BLaER1 (cell line): ENCODE measurements around the gene SLC1A1.
"Not testable (repeated sequence)": the region's sequence is repeated elsewhere in the genome, so short reads cannot be mapped to it uniquely, and the experiment has no call there.

ENCODE experiments used
- H3K27ac ChIP-seq: shearing (Covaris generic); formaldehyde crosslinking; 2 replicates; pipeline ENCODE4 v1.8.1; 2022
- H3K27me3 ChIP-seq: shearing (Covaris generic); formaldehyde crosslinking; 2 replicates; pipeline ENCODE4 v1.8.1; 2022
- H3K36me3 ChIP-seq: shearing (Covaris generic); formaldehyde crosslinking; 2 replicates; pipeline ENCODE4 v1.8.1; 2022
- H3K4me1 ChIP-seq: shearing (Covaris generic); formaldehyde crosslinking; 2 replicates; pipeline ENCODE4 v1.8.1; 2022
- H3K4me2 ChIP-seq: shearing (Covaris generic); formaldehyde crosslinking; 2 replicates; pipeline ENCODE4 v1.8.1; 2022
- H3K4me3 ChIP-seq: shearing (Covaris generic); formaldehyde crosslinking; 2 replicates; pipeline ENCODE4 v1.8.1; 2022
- H3K9ac ChIP-seq: shearing (Covaris generic); formaldehyde crosslinking; 2 replicates; pipeline ENCODE4 v1.8.1; 2022
- H3K9me3 ChIP-seq: shearing (Covaris generic); formaldehyde crosslinking; 2 replicates; pipeline ENCODE4 v1.8.1; 2022
- H4K20me1 ChIP-seq: shearing (Covaris generic); formaldehyde crosslinking; 2 replicates; pipeline ENCODE4 v1.8.1; 2022
- Cebpa-rat ChIP-seq: shearing (Covaris generic); IDR thresholded peaks from 2 replicates; pipeline ENCODE4 v1.8.1; 2022

Gene SLC1A1

DNA sequence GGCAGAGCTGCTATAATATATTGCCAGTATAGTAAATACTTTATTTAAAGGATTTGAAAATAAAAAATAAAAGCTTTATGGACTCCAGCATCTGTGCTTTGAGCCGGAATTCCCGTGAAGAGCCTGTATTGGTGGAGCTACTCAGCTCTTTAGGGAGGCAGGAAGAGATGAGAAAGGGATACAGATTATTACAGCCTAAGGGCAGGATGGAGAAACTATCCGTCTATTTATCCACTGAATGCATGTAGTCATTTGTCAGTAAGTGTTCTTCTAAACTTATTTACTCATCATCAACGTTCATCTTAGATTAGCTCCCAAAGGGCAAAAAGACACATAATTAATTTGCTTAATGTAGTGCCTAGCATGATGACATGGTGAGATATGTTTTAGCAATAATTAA, 48.4 kb downstream of the SLC1A1 start:
- peaks cover 11% of the 10 kb centered on the region for H3K9me3 ChIP-seq
- no peaks in the 10 kb centered on the region for H3K27me3 ChIP-seq
- TF ChIP-seq Cebpa-rat = no peak
- no peaks in the 10 kb centered on the region for H3K4me1 ChIP-seq
- no peak overlapping the region for H3K9ac ChIP-seq
- H3K27ac ChIP-seq = no peak overlapping the region
- H3K4me2 ChIP-seq = no peak overlapping the region
- H4K20me1 ChIP-seq = no peaks in the 10 kb centered on the region
- no peaks in the 10 kb centered on the region for H3K36me3 ChIP-seq
- H3K4me3 ChIP-seq = no peak overlapping the region

DNA sequence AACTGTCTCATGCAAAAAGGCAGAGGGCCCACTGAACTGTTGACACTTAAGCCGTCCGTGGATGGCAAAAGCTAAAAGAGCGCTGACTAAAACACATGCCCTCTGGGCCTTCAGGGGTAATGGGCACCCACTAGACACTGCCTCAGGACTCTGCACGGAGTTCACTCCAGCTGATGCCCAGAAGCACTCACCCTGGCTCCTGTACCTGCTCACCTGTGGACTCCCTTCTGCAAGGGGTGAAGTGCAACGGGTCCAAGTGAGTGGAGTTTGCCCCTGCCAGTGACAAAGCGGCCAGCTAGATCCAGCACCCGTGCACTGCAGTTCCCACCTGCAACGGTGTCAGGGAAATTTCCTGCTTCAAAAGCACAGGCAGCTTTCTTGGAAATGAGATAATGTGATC, 50.2 kb downstream of the SLC1A1 start:
- no peak overlapping the region for H3K27ac ChIP-seq
- H3K9ac ChIP-seq = no peak overlapping the region
- H3K9me3 ChIP-seq = peaks cover 11% of the 10 kb centered on the region
- no peaks in the 10 kb centered on the region for H3K36me3 ChIP-seq
- no peaks in the 10 kb centered on the region for H4K20me1 ChIP-seq
- no peaks in the 10 kb centered on the region for H3K4me1 ChIP-seq
- no peaks in the 10 kb centered on the region for H3K27me3 ChIP-seq
- no peak overlapping the region for H3K4me2 ChIP-seq
- TF ChIP-seq Cebpa-rat = no peak
- H3K4me3 ChIP-seq = no peak overlapping the region

DNA sequence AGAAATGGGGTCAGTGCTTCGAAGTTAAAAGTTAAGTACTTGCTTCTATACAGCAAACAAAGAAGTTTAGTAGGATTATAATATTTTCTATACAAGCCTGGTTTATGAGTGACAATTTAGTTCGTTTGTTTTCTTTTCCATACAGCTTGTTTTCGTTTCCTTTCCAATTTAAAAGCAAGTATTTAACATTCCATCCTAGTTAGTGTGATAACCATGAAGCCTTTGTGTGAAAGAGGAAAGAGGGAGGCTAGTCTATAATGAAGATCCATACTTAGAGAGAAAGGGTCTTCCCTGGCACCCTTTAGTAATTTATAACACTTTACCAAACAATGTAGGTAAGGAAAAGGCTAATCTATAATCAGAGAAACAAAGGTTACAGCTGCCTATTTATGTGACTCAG, 51.0 kb downstream of the SLC1A1 start:
- Histone ChIP-seq H3K9me3 (peaks cover 11% of the 10 kb centered on the region), H3K27me3 (no peaks in the 10 kb centered on the region), H3K4me3 (no peak overlapping the region), H3K27ac (no peak overlapping the region), H4K20me1 (no peaks in the 10 kb centered on the region), H3K4me2 (no peak overlapping the region), H3K4me1 (no peaks in the 10 kb centered on the region), H3K9ac (no peak overlapping the region), H3K36me3 (no peaks in the 10 kb centered on the region)
- no peak for TF ChIP-seq Cebpa-rat

DNA sequence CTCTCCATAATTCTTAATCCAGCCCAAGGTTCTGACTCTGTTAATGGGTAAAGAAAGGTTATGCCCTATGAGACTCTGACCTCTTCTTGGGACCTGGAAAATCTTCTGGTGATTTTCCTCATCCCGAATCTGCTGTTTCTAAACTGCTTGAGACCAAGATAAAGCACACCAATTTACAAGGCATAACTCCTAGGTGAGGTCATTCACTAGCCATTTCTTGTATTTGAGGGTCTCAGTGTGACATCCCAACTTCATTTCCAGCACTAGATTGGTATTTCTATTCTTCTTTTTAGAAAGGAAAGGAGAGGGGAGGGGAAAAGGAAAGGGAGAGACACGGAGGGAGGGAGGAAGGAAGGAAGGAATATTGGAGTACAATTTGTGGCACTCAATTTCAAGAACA, 51.6 kb downstream of the SLC1A1 start:
- H3K27ac ChIP-seq = no peak overlapping the region
- H3K9me3 ChIP-seq = peaks cover 11% of the 10 kb centered on the region
- no peak overlapping the region for H3K4me3 ChIP-seq

DNA sequence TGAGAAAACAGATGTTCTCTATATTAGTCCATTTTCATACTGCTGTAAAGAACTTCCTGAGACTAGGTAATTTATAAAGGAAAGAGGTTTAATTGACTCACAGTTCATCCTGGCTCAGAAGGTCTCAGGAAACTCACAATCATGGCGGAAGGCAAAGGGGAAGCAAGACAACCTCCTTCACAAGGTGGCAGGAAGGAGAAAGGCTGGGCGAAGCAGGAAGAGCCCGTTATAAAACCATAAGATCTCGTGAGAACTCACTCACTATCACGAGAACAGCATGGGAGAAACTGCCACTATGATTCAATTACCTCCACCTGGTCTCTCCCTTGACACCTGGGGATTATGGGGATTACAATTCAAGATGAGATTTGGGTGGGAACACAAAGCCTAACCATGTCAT, 54.4 kb downstream of the SLC1A1 start:
- H4K20me1 ChIP-seq, H3K4me3 ChIP-seq, H3K4me2 ChIP-seq, H3K27me3 ChIP-seq, H3K4me1 ChIP-seq, H3K9ac ChIP-seq, H3K36me3 ChIP-seq, H3K27ac ChIP-seq, H3K9me3 ChIP-seq: not testable (repeated sequence)

More for the DNA sequence above, 51.6 kb downstream of the SLC1A1 start:
- Histone ChIP-seq H3K4me1 (no peaks in the 10 kb centered on the region), H3K9ac (no peak overlapping the region), H3K27me3 (no peaks in the 10 kb centered on the region), H3K36me3 (no peaks in the 10 kb centered on the region), H4K20me1 (no peaks in the 10 kb centered on the region), H3K4me2 (no peak overlapping the region)
- TF ChIP-seq Cebpa-rat = no peak

DNA sequence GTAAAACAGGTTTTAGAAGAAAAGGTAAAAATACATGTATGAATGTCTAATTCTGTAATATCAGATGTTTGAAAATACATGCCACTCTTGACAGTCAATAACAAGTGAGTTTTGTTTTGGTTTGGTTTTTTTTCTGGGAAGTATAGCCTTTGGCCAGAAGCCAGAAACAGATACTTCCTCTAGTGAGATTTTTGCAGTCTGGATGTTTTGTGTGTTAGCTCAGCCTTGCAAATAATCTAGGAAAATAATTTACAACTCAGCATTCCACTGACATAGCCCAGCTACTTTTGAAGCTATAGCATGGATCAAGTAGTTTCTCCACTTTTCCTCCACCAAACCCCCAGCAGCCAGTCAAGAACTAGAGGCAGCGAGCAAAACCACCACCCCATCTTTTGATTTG, 56.7 kb downstream of the SLC1A1 start:
- Histone ChIP-seq H3K9ac (no peak overlapping the region), H3K4me1 (no peaks in the 10 kb centered on the region), H3K9me3 (no peaks in the 10 kb centered on the region), H4K20me1 (no peaks in the 10 kb centered on the region), H3K27me3 (no peaks in the 10 kb centered on the region), H3K4me2 (no peak overlapping the region), H3K4me3 (no peak overlapping the region), H3K27ac (no peak overlapping the region), H3K36me3 (no peaks in the 10 kb centered on the region)
- TF ChIP-seq Cebpa-rat = no peak

DNA sequence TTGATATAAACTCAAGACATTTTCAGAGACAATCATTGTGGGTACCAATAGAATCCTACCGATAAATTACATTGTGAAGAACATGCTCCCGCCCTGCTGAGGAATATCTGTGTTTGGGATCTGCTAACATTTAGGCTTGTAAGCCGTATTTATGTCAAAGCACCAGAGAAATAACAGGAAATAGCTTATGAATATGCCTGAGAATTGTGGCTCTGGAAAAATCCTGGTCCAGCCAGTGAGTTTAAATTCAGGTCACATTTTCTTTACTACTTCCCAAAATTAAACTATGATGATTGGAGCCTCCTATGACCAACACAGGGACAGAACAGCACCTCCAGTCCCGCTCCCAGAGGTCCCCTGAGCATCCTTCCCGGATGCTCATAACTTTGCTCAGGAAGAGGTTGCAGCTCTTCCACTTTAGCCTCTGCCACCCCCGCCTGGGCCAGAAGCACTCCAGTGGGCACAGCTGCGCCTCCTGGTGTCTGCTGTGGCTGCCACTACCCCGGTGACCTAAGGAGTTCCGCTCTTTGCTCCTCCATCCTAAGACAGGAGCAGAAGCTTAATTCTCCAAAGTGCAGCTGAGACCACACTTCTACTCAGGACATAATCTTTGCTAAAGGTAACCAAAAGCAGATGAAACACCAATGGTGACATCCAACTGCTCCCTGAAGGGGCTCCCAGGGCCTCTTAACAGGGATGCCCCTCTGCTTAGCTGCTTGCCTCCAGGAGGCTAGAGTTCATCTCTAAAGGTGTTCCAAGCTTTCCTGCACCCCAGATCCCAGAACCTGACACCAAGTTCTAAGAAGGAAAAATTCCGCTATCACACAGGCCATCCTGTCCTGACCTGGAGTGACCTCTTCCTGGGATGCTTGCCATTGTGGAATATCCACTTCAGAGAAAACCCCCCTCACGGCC, 58.8 kb downstream of the SLC1A1 start:
- Histone ChIP-seq H4K20me1 (no peaks in the 10 kb centered on the region), H3K9ac (no peak overlapping the region), H3K36me3 (no peaks in the 10 kb centered on the region), H3K27ac (no peak overlapping the region), H3K9me3 (no peaks in the 10 kb centered on the region), H3K27me3 (peaks cover 5% of the 10 kb centered on the region; the same call in 1 of the 2 replicates), H3K4me3 (no peak overlapping the region), H3K4me2 (no peak overlapping the region), H3K4me1 (no peaks in the 10 kb centered on the region)
- TF ChIP-seq Cebpa-rat = no peak

DNA sequence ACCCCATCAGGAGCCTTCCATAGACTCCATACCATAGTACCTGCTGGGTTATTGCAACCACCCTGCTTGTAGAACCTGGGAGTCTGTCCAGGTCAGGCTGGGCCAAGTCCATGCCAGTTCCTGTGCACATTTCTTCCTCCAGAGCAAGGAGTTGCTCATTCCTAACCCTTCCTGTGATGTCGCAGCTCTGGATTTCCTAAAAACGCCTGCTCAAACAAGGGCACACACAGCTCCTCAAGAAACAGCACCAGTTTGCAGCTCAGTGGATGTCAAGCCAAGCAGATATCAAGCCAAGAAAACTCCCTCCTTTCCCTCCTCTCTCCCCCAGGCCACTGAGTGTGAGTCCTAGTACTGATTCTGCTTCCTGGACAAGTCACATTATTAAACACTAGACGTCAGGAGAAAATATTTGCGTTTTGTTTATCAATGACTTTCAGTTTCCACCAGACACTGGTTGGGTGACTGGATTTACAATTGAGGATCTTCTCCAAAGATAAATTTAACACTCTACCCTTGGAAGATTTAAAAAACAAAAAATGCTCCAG, 59.6 kb downstream of the SLC1A1 start:
- Histone ChIP-seq H4K20me1 (no peaks in the 10 kb centered on the region), H3K36me3 (no peaks in the 10 kb centered on the region), H3K4me2 (no peak overlapping the region), H3K27me3 (peaks cover 12% of the 10 kb centered on the region; the same call in 1 of the 2 replicates), H3K27ac (no peak overlapping the region), H3K9me3 (no peaks in the 10 kb centered on the region), H3K9ac (no peak overlapping the region), H3K4me1 (no peaks in the 10 kb centered on the region), H3K4me3 (no peak overlapping the region)
- no peak for TF ChIP-seq Cebpa-rat

DNA sequence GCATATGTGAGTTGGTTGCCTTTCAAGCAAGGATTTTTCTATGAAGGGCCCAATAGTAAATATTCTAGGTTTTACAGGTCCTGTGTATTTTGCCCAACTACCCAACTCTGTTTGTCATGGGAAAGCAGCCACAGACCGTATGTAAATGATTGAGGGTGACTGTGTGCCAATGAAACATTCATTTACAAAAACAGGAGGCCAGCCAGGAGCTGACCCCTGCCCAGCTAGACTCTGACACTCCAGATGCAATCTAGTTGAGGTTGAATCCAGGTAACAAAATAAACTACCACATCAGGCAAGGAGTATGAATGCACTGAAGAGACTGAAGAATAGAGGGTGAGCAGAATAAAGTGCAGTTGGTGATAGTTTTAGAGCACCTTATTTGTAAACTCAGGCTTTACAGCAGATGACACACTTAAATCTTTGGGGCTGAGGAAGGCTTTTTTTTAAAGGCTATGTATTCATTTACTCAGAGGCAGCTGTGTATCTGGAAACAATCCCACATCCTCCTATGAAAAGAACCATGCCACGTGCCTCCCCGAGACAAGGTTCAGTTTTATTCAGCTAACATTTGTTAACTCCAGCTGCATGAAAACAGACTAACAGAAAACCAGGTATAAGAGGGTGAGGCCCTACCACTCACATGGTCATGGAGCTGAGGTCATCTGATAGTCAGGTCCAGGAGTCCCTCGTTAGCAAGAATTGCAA, 60.7 kb downstream of the SLC1A1 start:
- Histone ChIP-seq H3K9ac (no peak overlapping the region), H3K9me3 (no peaks in the 10 kb centered on the region), H3K4me2 (no peak overlapping the region), H3K4me1 (peaks cover 5% of the 10 kb centered on the region; the same call in 1 of the 2 replicates), H4K20me1 (no peaks in the 10 kb centered on the region), H3K4me3 (no peak overlapping the region), H3K36me3 (no peaks in the 10 kb centered on the region), H3K27me3 (peaks cover 15% of the 10 kb centered on the region; the same call in 1 of the 2 replicates), H3K27ac (no peak overlapping the region)
- TF ChIP-seq Cebpa-rat = no peak

DNA sequence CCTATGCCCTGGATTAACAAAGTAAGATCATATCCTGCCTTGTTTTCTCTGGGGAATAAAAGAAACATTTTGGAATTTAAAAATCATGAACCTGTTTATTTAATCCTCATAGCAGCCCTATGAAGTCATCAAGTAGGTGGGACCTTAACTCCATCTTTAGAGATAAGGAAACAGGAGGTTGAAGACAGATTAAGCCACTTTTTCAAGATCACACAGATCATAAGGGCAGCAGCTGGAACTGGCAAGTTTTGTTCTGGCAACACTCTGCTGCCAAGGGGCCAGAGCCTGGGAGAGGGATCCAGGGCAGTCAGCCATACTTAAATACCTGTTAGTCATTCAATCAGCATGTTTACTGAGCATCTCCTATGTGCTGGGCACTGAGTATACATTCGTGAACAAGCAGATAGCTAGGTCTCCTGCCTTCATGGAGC, 63.7 kb downstream of the SLC1A1 start:
- Histone ChIP-seq H3K27ac (no peak overlapping the region), H3K27me3 (peaks cover 43% of the 10 kb centered on the region), H3K36me3 (no peaks in the 10 kb centered on the region)

More for the DNA sequence above, 63.7 kb downstream of the SLC1A1 start:
- no peaks in the 10 kb centered on the region for H3K9me3 ChIP-seq
- H3K4me1 ChIP-seq = peaks cover 5% of the 10 kb centered on the region; the same call in 1 of the 2 replicates
- TF ChIP-seq Cebpa-rat = no peak
- H4K20me1 ChIP-seq = no peaks in the 10 kb centered on the region; the same call in 1 of the 2 replicates
- no peak overlapping the region for H3K4me2 ChIP-seq
- no peak overlapping the region for H3K9ac ChIP-seq
- H3K4me3 ChIP-seq = no peak overlapping the region
